NCI-H2081 treated with DMSO at 0.1 percent for 48 hours (cell line): ENCODE results near the gene MRPS27.
A peak's percentile ranks its signal among the peaks of the same experiment; 100 is the strongest.

Source experiments
- DNase-seq: peaks from one replicate; lab custom pipeline; 2025; lab: John Stamatoyannopoulos, UW

Gene MRPS27

GRCh38 chr5:72290356-72291133 lies 29.5 kb downstream of the MRPS27 start:
- no peak for DNase-seq

GRCh38 chr5:72288924-72289323 lies 31.1 kb downstream of the MRPS27 start:
- peak; percentile 55 for DNase-seq

- no peak for DNase-seq
Observed at GRCh38 chr5:72286798-72287197, 33.2 kb downstream of the MRPS27 start.

GRCh38 chr5:72285424-72285821 lies 34.6 kb downstream of the MRPS27 start:
- DNase-seq = no peak

DNA sequence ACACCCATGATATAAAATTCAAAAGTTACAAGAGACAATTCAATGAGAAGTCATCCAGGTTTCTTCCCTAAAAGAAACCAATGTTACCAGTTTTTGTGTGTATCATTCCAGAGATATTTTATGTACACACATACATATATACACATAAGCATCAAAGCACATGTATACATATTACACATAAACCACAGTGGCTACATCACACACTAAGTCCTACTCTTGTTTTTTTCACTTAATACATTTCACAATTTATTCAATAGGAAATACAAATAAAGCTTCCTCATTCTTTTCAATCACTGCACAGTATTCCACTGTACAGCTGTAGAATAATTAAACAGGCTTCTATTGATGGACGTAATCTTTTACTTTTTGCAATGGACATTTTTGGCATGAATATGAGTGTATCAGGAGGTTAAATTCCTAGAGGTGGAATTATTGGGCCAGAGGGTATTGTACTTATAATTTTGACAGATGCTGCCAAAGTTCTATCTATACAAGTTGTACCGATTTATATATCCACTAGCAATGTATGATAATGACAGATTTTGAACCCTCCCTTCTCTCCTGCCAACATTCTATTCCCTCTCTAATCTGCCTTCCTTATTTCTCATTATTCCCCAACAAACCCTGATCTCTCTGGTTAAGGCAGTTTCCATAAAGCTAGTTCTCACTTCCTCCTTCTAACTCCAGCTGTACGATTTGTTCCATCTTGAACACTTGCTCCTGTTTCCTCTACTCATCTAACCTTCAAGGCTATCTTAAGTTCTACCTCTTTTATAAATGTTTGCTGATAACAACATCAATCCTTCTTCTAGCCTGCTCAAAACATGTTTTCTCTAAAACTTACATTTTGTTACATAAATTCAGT lies 35.2 kb downstream of the MRPS27 start:
- no peak for DNase-seq

DNA sequence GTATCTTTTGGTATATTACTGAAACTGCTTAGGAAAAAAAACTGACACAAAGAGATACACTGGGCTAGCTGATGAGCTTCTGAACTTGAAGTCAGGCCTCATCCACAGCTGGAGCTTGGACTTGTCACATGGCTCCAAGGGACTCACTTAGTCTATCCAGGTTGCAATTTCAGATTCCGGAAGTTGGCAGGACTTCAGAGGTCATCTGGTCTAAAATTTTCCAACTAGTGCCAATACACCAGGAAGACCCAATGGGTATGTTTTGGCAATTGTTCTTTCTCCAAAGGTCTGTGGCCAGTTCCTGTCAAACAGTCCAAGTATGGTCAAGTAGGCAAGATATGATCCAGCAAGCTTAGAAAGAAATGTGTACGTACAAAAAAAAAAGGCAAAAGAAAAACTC lies 36.7 kb downstream of the MRPS27 start:
- DNase-seq = no peak

- no peak for DNase-seq
Observed at GRCh38 chr5:72282878-72283277, 37.2 kb downstream of the MRPS27 start.

DNA sequence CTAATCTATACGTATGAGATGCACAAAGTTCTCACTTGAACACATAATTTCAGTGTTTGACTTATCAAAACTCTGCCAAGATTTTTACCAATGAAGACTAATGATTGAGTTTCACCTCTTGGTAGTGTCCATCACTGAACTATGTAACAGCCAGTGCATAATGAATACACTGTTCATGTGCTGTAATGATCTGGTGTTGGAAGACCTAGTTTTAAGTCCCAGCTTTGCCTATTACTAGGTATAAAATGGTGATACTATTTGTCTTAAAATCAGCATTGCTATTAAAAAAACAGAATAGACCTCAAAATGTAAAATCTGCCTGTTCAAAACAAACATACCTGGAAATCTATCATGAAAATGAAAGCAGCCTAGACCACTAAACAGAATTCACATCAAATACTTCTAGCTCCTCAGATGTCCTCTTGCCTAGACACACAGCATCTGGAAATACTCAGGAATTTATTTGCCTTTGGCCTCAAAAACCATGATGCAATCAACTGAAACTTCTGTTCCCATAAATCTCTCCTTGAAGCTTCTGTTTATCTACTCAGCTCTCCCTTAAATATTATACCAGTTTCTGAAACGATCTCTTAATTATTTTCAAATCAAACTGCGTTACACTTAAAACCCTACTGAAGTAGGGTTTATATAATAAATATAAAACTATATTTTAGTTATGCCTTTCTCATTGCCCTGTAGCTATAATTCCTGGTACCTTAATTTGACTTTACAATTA lies 38.1 kb downstream of the MRPS27 start:
- no peak for DNase-seq

- DNase-seq = no peak
Observed at GRCh38 chr5:72281430-72281763, 38.6 kb downstream of the MRPS27 start.

GRCh38 chr5:72280581-72281069 lies 39.4 kb downstream of the MRPS27 start:
- DNase-seq = no peak

DNA sequence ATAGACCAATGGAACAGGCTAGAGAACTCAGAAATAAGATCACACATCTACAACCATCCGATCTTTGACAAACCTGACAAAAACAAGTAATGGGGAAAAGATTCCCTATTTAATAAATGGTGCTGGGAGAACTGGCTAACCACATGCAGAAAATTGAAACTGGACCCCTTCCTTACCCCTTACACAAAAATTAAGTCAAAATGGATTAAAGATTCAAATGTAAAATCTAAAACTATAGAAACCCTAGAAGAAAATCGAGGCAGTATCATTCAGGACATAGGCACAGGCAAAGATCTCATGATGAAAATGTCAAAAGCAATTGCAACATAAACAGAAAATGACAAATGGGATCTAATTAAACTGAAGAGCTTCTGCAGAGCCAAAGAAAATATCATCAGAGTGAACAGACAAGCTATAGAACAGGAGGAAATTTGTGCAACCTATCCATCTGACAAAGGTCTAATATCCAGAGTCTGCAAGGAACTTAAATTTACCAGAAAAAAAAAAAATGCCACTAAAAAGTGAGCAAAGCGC lies 43.8 kb downstream of the MRPS27 start:
- DNase-seq = no peak

- DNase-seq = no peak
Observed at GRCh38 chr5:72273547-72273946, 46.5 kb downstream of the MRPS27 start.

DNA sequence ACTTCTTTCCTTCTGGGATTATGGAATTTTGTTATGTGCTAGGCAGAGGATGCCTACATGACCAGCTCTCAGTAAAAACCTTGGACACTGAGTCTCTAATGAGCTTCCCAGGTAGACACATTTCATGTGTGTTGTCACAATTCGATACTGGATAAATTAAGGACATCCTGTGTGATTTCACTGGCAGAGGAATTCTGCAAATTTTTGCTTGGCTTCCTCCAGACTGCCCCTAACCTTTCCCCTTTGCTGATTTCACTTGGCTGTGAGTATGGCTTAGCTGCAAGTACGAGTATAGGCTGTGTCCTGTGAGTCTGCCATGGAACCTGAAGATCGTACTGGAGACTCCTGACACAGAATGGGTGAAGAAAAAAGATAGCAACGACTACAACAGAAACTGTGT lies 47.6 kb downstream of the MRPS27 start:
- no peak for DNase-seq

DNA sequence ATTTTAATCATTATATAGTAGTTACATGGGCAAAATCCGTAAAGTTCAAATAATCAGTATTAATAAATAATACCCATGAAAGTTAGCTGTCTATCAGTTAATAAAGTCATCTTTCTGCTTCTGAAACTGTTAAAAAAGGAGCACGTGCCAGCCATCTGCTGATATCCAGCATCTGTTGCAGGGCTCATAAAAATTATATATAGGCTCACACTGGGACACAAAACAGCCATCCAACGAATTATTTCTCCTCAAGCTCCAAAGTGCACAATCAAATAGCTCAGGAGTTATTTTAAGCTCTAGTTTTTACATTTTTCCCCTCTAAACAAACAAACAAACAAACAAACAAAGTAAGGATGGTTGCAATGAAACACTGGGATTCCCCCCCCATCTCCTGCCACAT lies 48.3 kb downstream of the MRPS27 start:
- no peak for DNase-seq

DNA sequence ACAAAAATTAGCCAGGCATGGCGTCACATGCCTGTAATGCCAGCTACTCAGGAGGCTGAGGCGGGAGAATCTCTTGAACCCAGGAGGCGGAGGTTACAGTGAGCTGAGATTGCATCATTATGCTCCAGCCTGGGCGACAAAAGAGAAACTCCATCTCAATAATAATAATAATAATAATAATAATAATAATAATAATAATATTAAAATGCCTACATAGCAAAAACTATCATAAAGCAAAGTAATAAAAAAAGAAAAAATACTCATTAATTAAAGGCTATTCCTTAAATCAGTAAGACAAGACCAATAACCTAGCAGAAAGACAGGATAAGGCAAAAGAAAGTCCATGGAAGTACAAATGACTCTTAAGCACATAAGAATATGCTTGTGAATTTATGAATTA lies 50.0 kb downstream of the MRPS27 start:
- DNase-seq = no peak

DNA sequence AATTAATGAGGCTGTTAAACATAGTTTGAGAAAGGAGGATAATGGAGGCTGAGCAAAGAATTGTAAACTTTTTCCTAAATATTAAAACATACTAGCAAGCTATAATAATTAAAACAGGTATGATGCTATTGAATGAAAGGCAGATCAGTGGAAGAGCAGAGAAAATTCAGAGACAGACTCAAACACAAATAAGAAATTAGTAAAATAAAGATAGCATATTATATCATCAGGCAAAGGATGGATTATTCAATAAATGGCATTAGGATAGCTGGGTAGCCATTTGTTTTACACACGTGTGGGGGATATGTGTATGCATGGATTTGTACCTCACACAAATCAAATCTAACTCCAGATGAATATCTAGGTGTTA lies 50.6 kb downstream of the MRPS27 start:
- no peak for DNase-seq

GRCh38 chr5:72268753-72269410 lies 51.2 kb downstream of the MRPS27 start:
- no peak for DNase-seq

- DNase-seq = no peak
Observed at GRCh38 chr5:72268260-72268659, 51.8 kb downstream of the MRPS27 start.

DNA sequence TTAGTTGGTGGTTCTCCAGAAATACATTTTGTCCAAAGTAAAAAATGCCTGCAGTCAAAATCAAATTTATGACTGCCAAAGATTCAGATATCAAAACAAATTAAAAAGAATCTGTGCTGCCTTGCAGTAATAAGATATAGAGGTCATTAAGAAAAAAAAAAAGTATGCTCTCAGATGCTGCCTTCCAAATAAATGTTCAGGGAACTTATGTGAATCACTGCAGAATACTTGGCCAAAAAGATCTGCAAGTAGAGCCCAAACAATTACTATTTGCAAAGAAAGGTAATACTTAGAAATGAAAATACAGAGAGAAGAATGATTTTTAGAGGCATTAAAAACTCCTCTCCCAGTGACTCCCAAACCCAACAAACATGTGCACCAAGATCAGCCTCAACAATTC lies 52.4 kb downstream of the MRPS27 start:
- DNase-seq = no peak

- DNase-seq = no peak
Observed at GRCh38 chr5:72266862-72267261, 53.2 kb downstream of the MRPS27 start.

DNA sequence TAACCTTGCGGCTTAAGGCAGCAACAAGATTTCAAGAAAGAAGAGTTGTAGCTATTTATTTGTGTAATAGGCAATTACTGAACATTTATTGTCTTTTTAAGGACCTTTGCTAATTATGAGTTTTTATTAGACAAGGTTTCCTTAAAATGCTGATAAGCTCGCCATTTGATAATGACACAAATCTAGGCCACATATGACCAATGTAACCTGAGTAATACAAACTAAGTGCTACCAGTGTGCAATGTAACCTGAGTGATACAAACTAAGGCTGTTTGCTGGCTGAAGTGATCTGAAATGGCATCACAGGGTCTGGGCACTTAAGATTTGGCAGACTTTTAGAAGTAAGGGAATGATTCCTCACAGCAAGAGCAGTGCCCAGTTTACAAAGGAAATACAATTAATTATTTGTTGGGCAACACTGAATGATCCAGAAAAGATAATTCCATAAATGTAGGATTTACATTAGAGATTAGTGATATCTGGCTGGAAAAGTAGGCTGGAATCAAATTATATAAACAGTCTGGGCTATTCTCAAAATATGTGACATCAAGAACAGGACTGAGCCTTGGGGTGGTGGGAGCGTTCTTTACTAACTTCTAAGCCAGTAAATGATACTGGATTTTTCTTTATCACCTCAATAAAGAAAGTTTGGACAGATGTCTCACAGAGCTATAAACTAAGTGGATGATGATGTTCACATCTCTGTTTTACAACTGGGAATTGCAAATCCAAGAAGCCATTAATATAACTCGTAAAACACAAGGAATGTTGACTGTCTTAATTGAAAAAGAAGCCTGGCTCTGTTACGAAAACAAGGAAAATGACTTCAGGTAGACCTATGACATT lies 54.8 kb downstream of the MRPS27 start:
- no peak for DNase-seq
